T-cell (primary cell): ENCODE measurements around the gene OR6Y1. TPM values are rescaled to one million over a fixed set of nuclear protein-coding genes. Genes with fewer than 3 reads are reported as not detected.

Experiments
- ATAC-seq, 4 experiments: fragments of 200-7000 bp in 3 of 4; fragments of 150-1000 bp in 1 of 4; cut with Tn5 transposase; replicated peaks in 1 of 4; 1 replicate in 3 of 4; 2 replicates in 1 of 4; pipeline ENCODE4 v1.10.0; 2021; ENCODE audit warnings: moderate library complexity in 3 of 4, mild to moderate bottlenecking in 2 of 4, moderate number of reproducible peaks in 1 of 4
- CTCF ChIA-PET, 2 donors: fragments of 300-600 bp; sonication (Branson Sonifier 250); formaldehyde crosslinking; loops; one replicate each; lab custom pipeline; 2022; ENCODE audit warnings: antibody characterized with exemption in 2 of 2; lab: Charles Lee
- POLR2A ChIA-PET, 2 donors: fragments of 300-600 bp; sonication (Branson Sonifier 250); formaldehyde crosslinking; loops; one replicate each; lab custom pipeline; 2022; ENCODE audit warnings: antibody characterized with exemption in 2 of 2; lab: Charles Lee
- DNase-seq, 35 experiments: peaks; one replicate each; pipeline versions ENCODE4 v3.0.0 to v3.0.0-alpha.2; 2013 to 2023
- H3K27ac ChIP-seq: one replicate; pipeline ENCODE4 v1.5.1; 2013; ENCODE audit warnings: low read length
- H3K27me3 ChIP-seq, 2 experiments: replicated peaks in 1 of 2; 1 replicate in 1 of 2; 2 replicates in 1 of 2; pipeline versions ENCODE4 v1.6.1 to v1.7.0; 2013; ENCODE audit warnings: low read length in 1 of 2, mixed read lengths in 1 of 2; ENCODE audit not compliant: control insufficient read depth in 2 of 2, insufficient read depth in 2 of 2; ENCODE audit errors: extremely low read depth in 1 of 2
- H3K36me3 ChIP-seq, 2 donors: 1 replicate in 1 of 2; 2 replicates in 1 of 2; pipeline versions ENCODE4 v1.6.1 to v1.7.0; 2013; ENCODE audit warnings: low read length in 1 of 2; ENCODE audit not compliant: control insufficient read depth in 2 of 2, insufficient read depth in 1 of 2; ENCODE audit errors: extremely low read depth in 1 of 2
- H3K4me1 ChIP-seq, 2 experiments: 1 replicate in 1 of 2; 2 replicates in 1 of 2; pipeline versions ENCODE4 v1.6.1 to v1.7.0; 2013; ENCODE audit warnings: low read length in 2 of 2, mixed read lengths in 1 of 2; ENCODE audit not compliant: insufficient read depth in 2 of 2, control insufficient read depth in 1 of 2; ENCODE audit errors: extremely low read depth in 1 of 2
- H3K4me3 ChIP-seq, 2 donors: 1 replicate in 1 of 2; 2 replicates in 1 of 2; pipeline versions ENCODE4 v1.5.1 to v1.7.0; 2013; ENCODE audit warnings: mild to moderate bottlenecking in 2 of 2, low read length in 1 of 2, moderate library complexity in 1 of 2; ENCODE audit not compliant: control insufficient read depth in 1 of 2; ENCODE audit errors: extremely low read depth in 1 of 2
- H3K9me3 ChIP-seq: 2 replicates; pipeline ENCODE4 v1.7.0; 2013
- H3K27ac Mint-ChIP-seq, 2 donors: one replicate each; pipeline ENCODE4 v1.8.0; 2020 to 2021; ENCODE audit warnings: mild to moderate bottlenecking in 2 of 2, mixed read lengths in 2 of 2
- H3K27me3 Mint-ChIP-seq, 2 donors: one replicate each; pipeline ENCODE4 v1.8.0; 2021 to 2022; ENCODE audit warnings: mixed read lengths in 2 of 2
- H3K36me3 Mint-ChIP-seq: one replicate; pipeline ENCODE4 v1.8.0; 2021; ENCODE audit warnings: mixed read lengths
- H3K4me1 Mint-ChIP-seq, 3 donors: one replicate each; pipeline ENCODE4 v1.8.0; 2020 to 2022; ENCODE audit warnings: mixed read lengths in 3 of 3, mild to moderate bottlenecking in 1 of 3
- H3K4me3 Mint-ChIP-seq, 3 donors: one replicate each; pipeline ENCODE4 v1.8.0; 2020 to 2022; ENCODE audit warnings: mild to moderate bottlenecking in 3 of 3, mixed read lengths in 3 of 3, moderate library complexity in 3 of 3
- H3K9me3 Mint-ChIP-seq, 3 donors: one replicate each; pipeline ENCODE4 v1.8.0; 2020 to 2022; ENCODE audit warnings: mixed read lengths in 3 of 3
- WGBS: methylation state at CpG from one replicate; pipeline ENCODE4 v1.1.5; 2013; ENCODE audit warnings: missing lambda C conversion rate; ENCODE audit not compliant: insufficient coverage; 5-methylcytosine and 5-hydroxymethylcytosine counted together
- total RNA-seq, 35 experiments: library from RNA in 6 of 35; stranded (reverse) in 6 of 35; fragments of 120-200 nt in 1 of 35; gene quantifications; one replicate each; pipeline versions ENCODE4 v1.2.1 to v1.2.4 and lab custom pipeline; 2013 to 2026

Gene OR6Y1
- total RNA-seq, 5 donors from 2014 or later (not counting 1 experiment from before 2014, with no cell fraction given) = not detected

- Mint-ChIP-seq H3K4me1 (no peaks in the 10 kb centered on the region), H3K9me3 (no peaks in the 10 kb centered on the region), H3K27ac (no peak overlapping the region), H3K4me3 (no peak overlapping the region), H3K36me3 (no peaks in the 10 kb centered on the region), H3K27me3 (peaks cover 35 to 36% of the 10 kb centered on the region in 2 donors)
- Histone ChIP-seq H3K4me1 (no peaks in the 10 kb centered on the region), H3K27ac (no peak overlapping the region), H3K27me3 (no peaks in the 10 kb centered on the region), H3K36me3 (no peaks in the 10 kb centered on the region), H3K9me3 (no peaks in the 10 kb centered on the region), H3K4me3 (no peak overlapping the region)
- POLR2A ChIA-PET = no interaction called here
- no peak for ATAC-seq
- no CpG with 5 or more reads among the region's 1 CpG for WGBS
- CTCF ChIA-PET = no interaction called here
- DNase-seq = no peak
Measured at GRCh38 chr1:158520021-158520420, 34.2 kb downstream of the OR6Y1 start.

- no peaks in the 10 kb centered on the region for H3K4me1 Mint-ChIP-seq
- Histone ChIP-seq H3K27ac (no peak overlapping the region), H3K4me3 (no peak overlapping the region), H3K27me3 (no peaks in the 10 kb centered on the region), H3K4me1 (no peaks in the 10 kb centered on the region), H3K9me3 (no peaks in the 10 kb centered on the region), H3K36me3 (no peaks in the 10 kb centered on the region)
- ChIA-PET CTCF (no interaction called here), POLR2A (no interaction called here)
- no peak overlapping the region for H3K4me3 Mint-ChIP-seq
- ATAC-seq (no peak), DNase-seq (no peak)
- H3K36me3 Mint-ChIP-seq = no peaks in the 10 kb centered on the region
- no peak overlapping the region for H3K27ac Mint-ChIP-seq
- peaks cover 23 to 26% of the 10 kb centered on the region in 2 donors for H3K27me3 Mint-ChIP-seq
- H3K9me3 Mint-ChIP-seq = no peaks in the 10 kb centered on the region
Measured at GRCh38 chr1:158516966-158517365, 37.2 kb downstream of the OR6Y1 start.

GRCh38 chr1:158509471-158510156 lies 44.6 kb downstream of the OR6Y1 start:
- Histone ChIP-seq H3K9me3 (no peaks in the 10 kb centered on the region), H3K27me3 (no peaks in the 10 kb centered on the region), H3K36me3 (no peaks in the 10 kb centered on the region), H3K4me3 (no peak overlapping the region), H3K27ac (no peak overlapping the region), H3K4me1 (no peaks in the 10 kb centered on the region)
- ChIA-PET CTCF (no interaction called here), POLR2A (no interaction called here)
- DNase-seq = no peak
- Mint-ChIP-seq H3K4me1 (no peaks in the 10 kb centered on the region), H3K36me3 (no peaks in the 10 kb centered on the region), H3K4me3 (no peak overlapping the region), H3K27me3 (peaks cover 19 to 21% of the 10 kb centered on the region in 2 donors), H3K27ac (no peak overlapping the region), H3K9me3 (no peaks in the 10 kb centered on the region)
- no peak for ATAC-seq
- WGBS = no CpG with 5 or more reads among the region's 4 CpGs

GRCh38 chr1:158507511-158507910 lies 46.7 kb downstream of the OR6Y1 start:
- ChIA-PET CTCF (interaction anchor here in 1 of 2 donors (1.3 kb wide), 1 partner anchor 581 kb away, joined by 6 read pairs; no protein-coding TSS in a partner anchor), POLR2A (no interaction called here)
- H3K27me3 Mint-ChIP-seq = peaks cover 19 to 23% of the 10 kb centered on the region in 2 donors
- H3K4me3 Mint-ChIP-seq = no peak overlapping the region
- DNase-seq (no peak), ATAC-seq (no peak)
- Histone ChIP-seq H3K36me3 (no peaks in the 10 kb centered on the region), H3K27ac (no peak overlapping the region), H3K4me1 (no peaks in the 10 kb centered on the region), H3K27me3 (no peaks in the 10 kb centered on the region), H3K9me3 (no peaks in the 10 kb centered on the region), H3K4me3 (no peak overlapping the region)
- WGBS = no CpG with 5 or more reads among the region's 2 CpGs
- H3K9me3 Mint-ChIP-seq = peaks cover 0 to 4% (median 3%) of the 10 kb centered on the region in 3 donors
- H3K4me1 Mint-ChIP-seq = no peaks in the 10 kb centered on the region
- no peaks in the 10 kb centered on the region for H3K36me3 Mint-ChIP-seq
- H3K27ac Mint-ChIP-seq = no peak overlapping the region

GRCh38 chr1:158506369-158506987 lies 47.7 kb downstream of the OR6Y1 start:
- Mint-ChIP-seq H3K27me3 (peaks cover 22 to 23% of the 10 kb centered on the region in 2 donors), H3K4me3 (no peak overlapping the region), H3K27ac (no peak overlapping the region), H3K4me1 (no peaks in the 10 kb centered on the region), H3K36me3 (no peaks in the 10 kb centered on the region), H3K9me3 (peaks cover 0 to 8% (median 6%) of the 10 kb centered on the region in 3 donors)
- no peaks in the 10 kb centered on the region for H3K36me3 ChIP-seq
- H3K27ac ChIP-seq = no peak overlapping the region
- peaks cover 0 to 2% of the 10 kb centered on the region in 2 experiments for H3K27me3 ChIP-seq
- WGBS = no CpG with 5 or more reads among the region's 1 CpG
- no peak overlapping the region for H3K4me3 ChIP-seq
- CTCF ChIA-PET = interaction anchor here in 1 of 2 donors (0.9 to 1.3 kb wide), 2 partner anchors 566 to 582 kb away, joined by 3 to 6 read pairs; no protein-coding TSS in a partner anchor
- no peaks in the 10 kb centered on the region for H3K9me3 ChIP-seq
- peak in 1 of 4 experiments; percentile 46 for ATAC-seq
- POLR2A ChIA-PET = no interaction called here
- no peaks in the 10 kb centered on the region for H3K4me1 ChIP-seq
- peak in 22 of 35 experiments; percentile 1 to 54 (median 16) for DNase-seq

GRCh38 chr1:158496374-158496773 lies 57.8 kb downstream of the OR6Y1 start:
- H3K27ac Mint-ChIP-seq = no peak overlapping the region
- H3K9me3 ChIP-seq = no peaks in the 10 kb centered on the region
- WGBS = no CpG with 5 or more reads among the region's 2 CpGs
- H3K4me3 Mint-ChIP-seq = no peak overlapping the region
- H3K4me1 ChIP-seq = no peaks in the 10 kb centered on the region
- no peaks in the 10 kb centered on the region for H3K4me1 Mint-ChIP-seq
- ATAC-seq (no peak), DNase-seq (peak in 1 of 35 experiments; percentile 6)
- peaks cover 4 to 17% of the 10 kb centered on the region in 2 donors for H3K27me3 Mint-ChIP-seq
- no peak overlapping the region for H3K27ac ChIP-seq
- POLR2A ChIA-PET = no interaction called here
- H3K4me3 ChIP-seq = no peak overlapping the region
- H3K9me3 Mint-ChIP-seq = no peaks in the 10 kb centered on the region
- CTCF ChIA-PET = interaction anchor here in 1 of 2 donors (0.7 kb wide), 1 partner anchor 193 kb away, joined by 4 read pairs; no protein-coding TSS in a partner anchor
- no peaks in the 10 kb centered on the region for H3K36me3 ChIP-seq
- peaks cover 0 to 4% of the 10 kb centered on the region in 2 experiments for H3K27me3 ChIP-seq
- H3K36me3 Mint-ChIP-seq = no peaks in the 10 kb centered on the region
